HepG2 (cell line): ENCODE data around the gene TNMD. TPM values are rescaled to one million over a fixed set of nuclear protein-coding genes. Genes with fewer than 3 reads are reported as not detected.
"Not testable (repeated sequence)": the region's sequence is repeated elsewhere in the genome, so short reads cannot be mapped to it uniquely, and the experiment has no call there.

Experiments used
- ATAC-seq: fragments of 200-7000 bp; cut with Tn5 transposase; 3 replicates; pipeline ENCODE4 v1.9.1; 2020; ENCODE audit warnings: mild to moderate bottlenecking, moderate library complexity
- BruUV-seq: library from RNA; stranded (reverse); fragments of 400-500 nt; replicated peaks from 2 replicates; lab custom pipeline; 2021; lab: Mats Ljungman, UMichigan
- CTCF ChIA-PET: fragments of 300-600 bp; formaldehyde crosslinking; extraction: SDS; loops from one replicate; lab custom pipeline; 2021; ENCODE audit warnings: low total read pairs, inconsistent platforms, low intra/inter-chr PET ratio; lab: Yijun Ruan, JAX
- POLR2A ChIA-PET: fragments of 350-600 bp; sonication (Branson Sonifier 250); formaldehyde crosslinking; loops from one replicate; lab custom pipeline; 2020; ENCODE audit warnings: antibody characterized with exemption, inconsistent platforms; lab: Yijun Ruan, JAX
- DNase-seq: peaks from one replicate; pipeline ENCODE4 v3.0.0-alpha.2; 2015; ENCODE audit warnings: low spot score
- FAIRE-seq: peaks from 3 replicates; lab custom pipeline; 2011; peaks lifted over from hg19 to GRCh38; lab: Jason Lieb, UNC
- H2AFZ ChIP-seq: one replicate; pipeline ENCODE4 v1.6.1; 2011; ENCODE audit warnings: low read length, inconsistent platforms
- H3K27ac ChIP-seq: fragments of 300-600 bp; 3 replicates; pipeline ENCODE4 v1.8.0; 2011; ENCODE audit warnings: mixed run types, mild to moderate bottlenecking, mixed read lengths, low read length, inconsistent platforms; ENCODE audit not compliant: insufficient read depth; ENCODE audit errors: extremely low read length
- H3K27me3 ChIP-seq, 2 experiments: fragments of 200-600 bp in 1 of 2; 2 replicates in 1 of 2; 3 replicates in 1 of 2; pipeline versions ENCODE4 v1.6.0 to v1.8.0; 2011; ENCODE audit warnings: low read length in 2 of 2, mild to moderate bottlenecking in 2 of 2, moderate library complexity in 2 of 2, inconsistent platforms in 1 of 2; ENCODE audit not compliant: insufficient read depth in 2 of 2, control insufficient read depth in 1 of 2
- H3K36me3 ChIP-seq, 2 experiments: fragments of 200-600 bp in 1 of 2; replicated peaks in 1 of 2; 2 replicates in 1 of 2; 3 replicates in 1 of 2; pipeline versions ENCODE4 v1.5.1 to v1.8.0; 2011; ENCODE audit warnings: low read length in 2 of 2, inconsistent platforms in 1 of 2; ENCODE audit not compliant: insufficient read depth in 2 of 2, control insufficient read depth in 1 of 2
- H3K4me1 ChIP-seq: 2 replicates; pipeline ENCODE4 v1.5.1; 2012; ENCODE audit warnings: low read length, inconsistent platforms; ENCODE audit not compliant: insufficient read depth
- H3K4me2 ChIP-seq: 2 replicates; pipeline ENCODE4 v1.6.0; 2011; ENCODE audit warnings: low read depth, low read length, inconsistent platforms
- H3K4me3 ChIP-seq, 3 experiments: fragments of 200-600 bp in 1 of 3; sonication (generic), shearing (Covaris generic) in 1 of 3; replicated peaks in 1 of 3; 2 replicates each; pipeline ENCODE4 v1.5.1; 2011 to 2016; ENCODE audit warnings: low read length in 3 of 3, inconsistent platforms in 2 of 3, low read depth in 2 of 3, mild to moderate bottlenecking in 2 of 3, control low read depth in 1 of 3, mixed read lengths in 1 of 3; ENCODE audit not compliant: insufficient read depth in 1 of 3
- H3K79me2 ChIP-seq: one replicate; pipeline ENCODE4 v1.6.1; 2011; ENCODE audit warnings: low read length, inconsistent platforms; ENCODE audit not compliant: insufficient read depth
- H3K9ac ChIP-seq: 2 replicates; pipeline ENCODE4 v1.6.0; 2011; ENCODE audit warnings: mild to moderate bottlenecking, low read depth, low read length, inconsistent platforms; ENCODE audit not compliant: insufficient read depth
- H3K9me3 ChIP-seq: 2 replicates; pipeline ENCODE4 v1.5.1; 2012; ENCODE audit warnings: mild to moderate bottlenecking, low read length
- H4K20me1 ChIP-seq: 2 replicates; pipeline ENCODE4 v1.6.0; 2011; ENCODE audit warnings: inconsistent platforms, mild to moderate bottlenecking, low read length, moderate library complexity; ENCODE audit not compliant: insufficient read depth
- HINFP ChIP-seq: sonication (generic); formaldehyde crosslinking; IDR thresholded peaks from 2 replicates; pipeline ENCODE4 v1.4.0; 2020; ENCODE audit warnings: low read depth, mild to moderate bottlenecking, missing genetic modification reagents
- PAXIP1 ChIP-seq: sonication (generic); formaldehyde crosslinking; conservative IDR thresholded peaks from 2 replicates; pipeline ENCODE4 v1.4.0; 2020; ENCODE audit warnings: mild to moderate bottlenecking, missing genetic modification reagents, moderate library complexity
- ZNF234 ChIP-seq: sonication (generic); formaldehyde crosslinking; conservative IDR thresholded peaks from 2 replicates; pipeline ENCODE4 v1.5.1; 2020; ENCODE audit warnings: mild to moderate bottlenecking, missing genetic modification reagents
- ZSCAN31 ChIP-seq: sonication (generic); formaldehyde crosslinking; IDR thresholded peaks from 2 replicates; pipeline ENCODE4 v1.5.0; 2020; ENCODE audit warnings: low read depth, mild to moderate bottlenecking, missing genetic modification reagents
- WGBS: methylation state at CpG from one replicate; pipeline ENCODE4 v1.1.6; 2017; ENCODE audit warnings: low lambda C conversion rate; 5-methylcytosine and 5-hydroxymethylcytosine counted together
- in situ Hi-C: cut with HindIII; loops from 2 replicates; pipeline ENCODE4 v1.10.0; 2017; ENCODE audit warnings: low pct_unique_long_range_greater_than_20kb; ENCODE audit not compliant: extremely low pct_ligation_motif_present
- intact Hi-C: fragments of 100-400 bp; cut with micrococcal nuclease; formaldehyde crosslinking; loops from one replicate; pipeline ENCODE4 v1.10.0; 2022; ENCODE audit not compliant: unreplicated experiment
- polyA plus RNA-seq, 8 experiments: library from polyadenylated mRNA; depleted of rRNA in 3 of 8; stranded (reverse) in 7 of 8; unstranded in 1 of 8; fragments of >200 nt; fragmentation: Illumina TruSeq in 4 of 8; extraction: Trizol in 4 of 8; gene quantifications; 2 replicates each; pipeline versions ENCODE4 v1.2.1 to v1.2.3, GENCODE V29; 2011 to 2016; ENCODE audit warnings: low read depth in 4 of 8, missing spikeins in 1 of 8, mixed read lengths in 1 of 8; ENCODE audit not compliant: insufficient read depth in 1 of 8
- total RNA-seq, 5 experiments: library from RNA; depleted of rRNA; stranded (reverse); fragments of >200 nt; fragmentation: Illumina TruSeq; extraction: Trizol; gene quantifications; 2 replicates each; pipeline ENCODE4 v1.2.3, GENCODE V29; 2016; ENCODE audit warnings: low read depth in 1 of 5
- TF ChIP-seq, protein P1 (sequence below): sonication (generic); formaldehyde crosslinking; IDR thresholded peaks from 2 replicates; pipeline ENCODE4 v1.5.0; 2020; ENCODE audit warnings: mild to moderate bottlenecking, missing genetic modification reagents
- TF ChIP-seq, protein P2 (sequence below): sonication (generic); formaldehyde crosslinking; IDR thresholded peaks from 2 replicates; pipeline ENCODE4 v1.5.0; 2020; ENCODE audit warnings: mild to moderate bottlenecking, missing genetic modification reagents, moderate library complexity

The TNMD gene
- total and polyA plus RNA-seq, 2 of the 13 experiments (the other 11 are each of a cell fraction or from before 2014, with no cell fraction given), result not detected

DNA sequence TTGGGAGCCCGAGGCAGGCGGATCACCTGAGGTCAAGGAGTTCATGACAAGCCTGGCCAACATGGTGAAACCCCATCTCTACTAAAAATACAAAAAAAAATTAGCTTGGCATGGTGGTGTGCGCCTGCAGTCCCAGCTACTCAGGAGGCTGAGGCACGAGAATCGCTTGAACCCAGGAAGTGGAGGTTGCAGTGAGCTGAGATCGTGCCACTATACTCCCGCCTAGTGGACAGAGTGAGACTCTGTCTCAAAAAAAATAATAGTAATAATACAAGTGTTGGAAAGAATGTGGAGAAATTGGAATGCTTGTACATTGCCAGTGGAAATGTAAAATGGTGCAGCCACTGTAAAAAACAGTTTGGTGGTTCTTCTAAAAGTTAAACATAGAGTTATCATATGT lies 19.2 kb upstream of the TNMD start:
- H3K9me3 ChIP-seq, H3K9ac ChIP-seq, H3K4me3 ChIP-seq, H3K4me1 ChIP-seq, POLR2A ChIA-PET, H3K79me2 ChIP-seq, H2AFZ ChIP-seq, CTCF ChIA-PET, H3K27ac ChIP-seq, ATAC-seq, BruUV-seq, H4K20me1 ChIP-seq, H3K27me3 ChIP-seq, FAIRE-seq, DNase-seq, in situ Hi-C loops, H3K4me2 ChIP-seq, intact Hi-C loops, H3K36me3 ChIP-seq: not testable (repeated sequence)
- TF ChIP-seq, protein P1, sequence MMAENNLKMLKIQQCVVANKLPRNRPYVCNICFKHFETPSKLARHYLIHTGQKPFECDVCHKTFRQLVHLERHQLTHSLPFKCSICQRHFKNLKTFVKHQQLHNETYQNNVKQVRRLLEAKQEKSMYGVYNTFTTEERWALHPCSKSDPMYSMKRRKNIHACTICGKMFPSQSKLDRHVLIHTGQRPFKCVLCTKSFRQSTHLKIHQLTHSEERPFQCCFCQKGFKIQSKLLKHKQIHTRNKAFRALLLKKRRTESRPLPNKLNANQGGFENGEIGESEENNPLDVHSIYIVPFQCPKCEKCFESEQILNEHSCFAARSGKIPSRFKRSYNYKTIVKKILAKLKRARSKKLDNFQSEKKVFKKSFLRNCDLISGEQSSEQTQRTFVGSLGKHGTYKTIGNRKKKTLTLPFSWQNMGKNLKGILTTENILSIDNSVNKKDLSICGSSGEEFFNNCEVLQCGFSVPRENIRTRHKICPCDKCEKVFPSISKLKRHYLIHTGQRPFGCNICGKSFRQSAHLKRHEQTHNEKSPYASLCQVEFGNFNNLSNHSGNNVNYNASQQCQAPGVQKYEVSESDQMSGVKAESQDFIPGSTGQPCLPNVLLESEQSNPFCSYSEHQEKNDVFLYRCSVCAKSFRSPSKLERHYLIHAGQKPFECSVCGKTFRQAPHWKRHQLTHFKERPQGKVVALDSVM (CRISPR knock-in tag), result peak; percentile 66
- TF ChIP-seq, protein P2, sequence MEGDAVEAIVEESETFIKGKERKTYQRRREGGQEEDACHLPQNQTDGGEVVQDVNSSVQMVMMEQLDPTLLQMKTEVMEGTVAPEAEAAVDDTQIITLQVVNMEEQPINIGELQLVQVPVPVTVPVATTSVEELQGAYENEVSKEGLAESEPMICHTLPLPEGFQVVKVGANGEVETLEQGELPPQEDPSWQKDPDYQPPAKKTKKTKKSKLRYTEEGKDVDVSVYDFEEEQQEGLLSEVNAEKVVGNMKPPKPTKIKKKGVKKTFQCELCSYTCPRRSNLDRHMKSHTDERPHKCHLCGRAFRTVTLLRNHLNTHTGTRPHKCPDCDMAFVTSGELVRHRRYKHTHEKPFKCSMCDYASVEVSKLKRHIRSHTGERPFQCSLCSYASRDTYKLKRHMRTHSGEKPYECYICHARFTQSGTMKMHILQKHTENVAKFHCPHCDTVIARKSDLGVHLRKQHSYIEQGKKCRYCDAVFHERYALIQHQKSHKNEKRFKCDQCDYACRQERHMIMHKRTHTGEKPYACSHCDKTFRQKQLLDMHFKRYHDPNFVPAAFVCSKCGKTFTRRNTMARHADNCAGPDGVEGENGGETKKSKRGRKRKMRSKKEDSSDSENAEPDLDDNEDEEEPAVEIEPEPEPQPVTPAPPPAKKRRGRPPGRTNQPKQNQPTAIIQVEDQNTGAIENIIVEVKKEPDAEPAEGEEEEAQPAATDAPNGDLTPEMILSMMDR, result 0 out of 2 replicates have a peak, but pooled peaks have one; percentile 5
- 15% methylated on average over 7 of the region's 7 CpGs for WGBS

GRCh38 chrX:100586747-100587146 lies 2.0 kb downstream of the TNMD start:
- WGBS, result 0% methylated on average over 2 of the region's 2 CpGs
- POLR2A ChIA-PET, result no interaction called here
- TF ChIP-seq PAXIP1 (CRISPR knock-in tag) (no peak), ZNF234 (CRISPR knock-in tag) (no peak), ZSCAN31 (CRISPR knock-in tag) (no peak), HINFP (CRISPR knock-in tag) (no peak)

More at GRCh38 chrX:100586747-100587146, 2.0 kb downstream of the TNMD start:
- in situ Hi-C loops (no loop called here), intact Hi-C loops (no loop called here)
- no peak overlapping the region for H2AFZ ChIP-seq
- H3K9ac ChIP-seq, result no peak overlapping the region
- DNase-seq, result no peak
- no peak overlapping the region for H3K4me3 ChIP-seq
- H3K27ac ChIP-seq, result no peak overlapping the region
- H3K4me2 ChIP-seq, result no peak overlapping the region
- BruUV-seq, result no TSS peak
- no peak for FAIRE-seq
- peaks cover 12% of the 10 kb centered on the region for H3K4me1 ChIP-seq
- no peaks in the 10 kb centered on the region for H3K36me3 ChIP-seq
- H3K79me2 ChIP-seq, result no peaks in the 10 kb centered on the region
- no peaks in the 10 kb centered on the region for H3K27me3 ChIP-seq
- no peaks in the 10 kb centered on the region for H3K9me3 ChIP-seq
- CTCF ChIA-PET, result no interaction called here
- no peaks in the 10 kb centered on the region for H4K20me1 ChIP-seq
- no peak for ATAC-seq
